GM18907 (cell line): ENCODE measurements around the gene ARMCX5.
A peak's percentile ranks its signal among the peaks of the same experiment; 100 is the strongest.

Experiments
- ATAC-seq: cut with Tn5 transposase; IDR thresholded peaks from one replicate; pipeline ENCODE4 v1.9.1; 2021; ENCODE audit warnings: mild to moderate bottlenecking, moderate library complexity; ENCODE audit not compliant: unreplicated experiment

ARMCX5 gene

GRCh38 chrX:102599084-102599950 is at the start of gene ARMCX5:
ARMCX5 (plus strand) TSS chrX:102599515; CDS start chrX:102602142, 2,627 bp downstream.
- ATAC-seq = peak; percentile 90

GRCh38 chrX:102558607-102559006 is 40.7 kb upstream of the ARMCX5 start:
- no peak for ATAC-seq

- ATAC-seq = no peak
Measured at GRCh38 chrX:102560423-102561068, 38.8 kb upstream of the ARMCX5 start.

- no peak for ATAC-seq
Measured at GRCh38 chrX:102580891-102581290, 18.4 kb upstream of the ARMCX5 start.

- no peak for ATAC-seq
Measured at GRCh38 chrX:102593367-102593766, 5.9 kb upstream of the ARMCX5 start.

- ATAC-seq = peak; percentile 12
Measured at GRCh38 chrX:102599951-102600579, 750 bp downstream of the ARMCX5 start.

- ATAC-seq = no peak
Measured at GRCh38 chrX:102604327-102604726, 5.0 kb downstream of the ARMCX5 start.

GRCh38 chrX:102606115-102606514 is 6.8 kb downstream of the ARMCX5 start:
- ATAC-seq = no peak

- no peak for ATAC-seq
Measured at GRCh38 chrX:102610905-102611304, 11.6 kb downstream of the ARMCX5 start.

- no peak for ATAC-seq
Measured at GRCh38 chrX:102624105-102624504, 24.8 kb downstream of the ARMCX5 start.

- no peak for ATAC-seq
Measured at GRCh38 chrX:102627640-102628039, 28.3 kb downstream of the ARMCX5 start.

- ATAC-seq = no peak
Measured at GRCh38 chrX:102637561-102637960, 38.2 kb downstream of the ARMCX5 start.

- no peak for ATAC-seq
Measured at GRCh38 chrX:102650903-102651241, 51.6 kb downstream of the ARMCX5 start.

- peak; percentile 46 for ATAC-seq
Measured at GRCh38 chrX:102651242-102652011, 52.1 kb downstream of the ARMCX5 start, which contains the start of gene GPRASP1. GPRASP1 (plus strand) TSS chrX:102651483; CDS start chrX:102653914, 2,431 bp downstream.

GRCh38 chrX:102652031-102652688 is 52.8 kb downstream of the ARMCX5 start:
- ATAC-seq = peak; percentile 84
